SKM-1 (cell line): Measurements from ENCODE around the gene CDK11B.
A peak's percentile ranks its signal among the peaks of the same experiment; 100 is the strongest.

Experiments used
- DNase-seq: peaks from one replicate; lab custom pipeline; 2025; ENCODE audit not compliant: unreplicated experiment; lab: John Stamatoyannopoulos, UW

Gene CDK11B

DNA sequence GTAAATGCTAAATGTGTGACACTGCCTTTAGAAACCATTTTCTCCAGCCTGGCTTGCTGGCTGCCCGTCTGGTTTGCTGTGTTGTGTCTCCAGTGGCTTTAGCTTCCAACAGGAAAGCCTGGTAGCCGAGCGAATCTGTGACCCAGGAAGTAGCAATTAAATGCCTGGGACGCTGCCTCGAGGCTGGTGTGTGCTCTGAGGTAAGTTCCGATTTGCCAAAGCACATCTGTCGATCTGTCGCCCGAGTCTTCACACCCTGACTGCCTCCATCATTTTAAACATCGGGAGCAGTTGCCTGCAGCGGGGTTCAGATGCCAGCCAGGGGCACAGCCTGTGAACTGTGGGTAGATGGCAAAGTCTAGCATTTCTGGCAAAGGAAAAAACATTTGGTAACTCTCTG lies 41.3 kb downstream of the CDK11B start:
- no peak for DNase-seq

- no peak for DNase-seq
Measured at GRCh38 chr1:1616838-1617237, 42.0 kb downstream of the CDK11B start.

- DNase-seq: no peak
Measured at GRCh38 chr1:1616045-1616790, 42.6 kb downstream of the CDK11B start.

DNA sequence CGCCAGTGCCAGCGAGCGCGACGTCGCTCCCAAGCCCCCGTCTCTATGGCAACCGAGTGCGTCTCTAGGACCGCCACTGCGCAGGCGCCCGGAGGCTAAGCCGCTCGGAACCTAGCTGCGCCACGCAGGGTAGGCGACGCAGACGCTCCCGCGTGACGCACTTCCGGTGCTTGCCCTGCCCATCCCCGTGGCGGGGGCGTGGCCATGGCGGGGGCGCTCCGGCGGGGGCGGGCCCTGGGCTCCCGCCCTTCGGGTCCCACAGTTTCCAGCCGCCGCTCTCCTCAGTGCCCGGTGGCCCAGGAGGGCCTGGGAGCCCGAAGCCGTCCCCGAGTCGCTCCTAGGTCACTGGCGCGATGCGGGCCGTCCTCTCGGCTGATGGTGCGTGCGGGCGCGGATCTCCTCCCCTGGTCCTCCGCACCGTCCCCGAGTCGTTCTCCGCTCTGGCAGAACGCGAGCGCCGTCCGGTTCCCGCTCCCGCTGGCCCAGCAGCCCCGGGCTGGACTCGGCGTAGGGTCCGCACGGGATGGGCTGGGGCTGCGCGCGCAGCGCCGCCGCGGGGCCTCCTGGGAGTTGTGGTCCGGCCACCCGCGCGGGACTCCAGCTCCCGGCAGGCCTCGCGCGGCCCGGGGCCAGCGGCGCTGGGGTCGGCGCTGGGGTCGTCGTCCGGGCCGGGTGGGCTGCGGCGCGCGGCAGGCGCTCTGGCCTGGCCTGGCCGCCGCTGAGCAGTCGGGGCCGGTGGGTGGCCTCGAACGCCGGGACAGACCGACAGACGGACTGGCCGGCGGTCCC lies 43.4 kb downstream of the CDK11B start, which contains the start of gene MIB2:
Gene MIB2 (plus strand): TSS at position 245 of the 789 bp plus-strand sequence. CDS start 7,953 bp downstream, outside the sequence.
- peak; percentile 93 for DNase-seq

- no peak for DNase-seq
Measured at GRCh38 chr1:1614954-1615255, 43.9 kb downstream of the CDK11B start.

DNA sequence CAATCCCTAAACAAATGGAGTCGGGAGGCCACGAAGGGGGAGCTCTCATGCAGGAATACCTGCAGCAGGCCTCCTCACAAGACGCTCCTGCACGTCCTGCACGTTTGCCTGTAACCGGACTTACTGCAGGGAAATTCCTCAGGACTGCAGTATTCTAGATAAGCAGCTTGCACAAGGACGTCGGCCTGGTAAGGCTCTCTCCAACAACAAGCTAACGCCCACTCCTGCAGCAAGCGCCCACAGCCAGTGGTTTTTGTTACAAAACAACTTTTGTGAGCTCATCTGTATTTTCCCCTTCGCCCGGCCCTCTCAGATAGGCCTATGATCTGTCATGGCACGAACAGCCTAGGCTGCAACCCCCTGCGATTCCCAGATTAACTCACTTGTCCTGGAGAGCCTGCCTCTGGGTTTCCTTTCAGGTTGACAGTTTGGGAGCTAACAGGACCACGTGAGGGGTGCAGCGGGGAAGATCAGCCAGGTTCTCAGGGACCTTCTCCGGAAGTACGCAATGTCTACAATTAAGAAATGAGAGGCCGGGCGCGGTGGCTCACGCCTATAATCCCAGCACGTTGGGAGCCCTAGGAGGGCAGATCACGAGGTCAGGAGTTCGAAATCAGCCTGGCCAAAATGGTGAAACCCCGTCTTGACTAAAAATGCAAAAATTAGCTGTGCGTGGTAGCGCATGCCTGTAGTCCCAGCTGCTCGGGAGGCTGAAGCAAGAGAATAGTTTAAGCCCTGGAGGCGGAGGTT lies 44.4 kb downstream of the CDK11B start:
- DNase-seq: peak; percentile 50

- DNase-seq: no peak
Measured at GRCh38 chr1:1613509-1614082, 45.2 kb downstream of the CDK11B start.

GRCh38 chr1:1612104-1612400 lies 46.8 kb downstream of the CDK11B start:
- DNase-seq: no peak

- no peak for DNase-seq
Measured at GRCh38 chr1:1610796-1611195, 48.0 kb downstream of the CDK11B start.

GRCh38 chr1:1609822-1610485 lies 48.9 kb downstream of the CDK11B start:
- no peak for DNase-seq

DNA sequence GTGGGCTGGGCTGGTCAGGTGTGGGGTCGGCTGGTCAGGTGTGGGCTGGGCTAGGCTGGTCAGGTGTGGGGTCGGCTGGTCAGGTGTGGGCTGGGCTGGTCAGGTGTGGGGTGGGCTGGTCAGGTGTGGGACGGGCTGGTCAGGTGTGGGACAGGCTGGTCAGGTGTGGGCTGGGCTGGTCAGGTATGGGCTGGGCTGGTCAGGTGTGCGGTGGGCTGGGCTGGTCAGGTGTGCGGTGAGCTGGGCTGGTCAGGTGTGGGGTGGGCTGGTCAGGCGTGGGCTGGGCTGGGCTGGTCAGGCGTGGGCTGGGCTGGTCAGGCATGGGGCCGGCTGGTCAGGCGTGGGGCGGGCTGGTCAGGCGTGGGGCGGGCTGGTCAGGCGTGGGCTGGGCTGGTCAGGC lies 52.6 kb downstream of the CDK11B start:
- no peak for DNase-seq

DNA sequence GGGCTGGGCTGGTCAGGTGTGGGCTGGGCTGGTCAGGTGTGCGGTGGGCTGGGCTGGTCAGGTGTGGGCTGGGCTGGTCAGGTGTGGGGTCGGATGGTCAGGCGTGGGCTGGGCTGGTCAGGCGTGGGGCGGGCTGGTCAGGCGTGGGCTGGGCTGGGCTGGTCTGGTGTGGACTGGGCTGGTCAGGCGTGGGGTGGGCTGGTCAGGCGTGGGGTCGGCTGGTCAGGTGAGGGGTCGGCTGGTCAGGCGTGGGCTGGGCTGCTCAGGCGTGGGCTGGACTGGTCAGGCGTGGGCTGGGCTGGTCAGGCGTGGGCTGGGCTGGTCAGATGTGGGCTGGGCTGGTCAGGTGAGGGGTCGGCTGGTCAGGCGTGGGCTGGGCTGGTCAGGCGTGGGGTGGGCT lies 53.1 kb downstream of the CDK11B start:
- DNase-seq: no peak

- DNase-seq: no peak
Measured at GRCh38 chr1:1605034-1605591, 53.7 kb downstream of the CDK11B start.

- no peak for DNase-seq
Measured at GRCh38 chr1:1604374-1605033, 54.3 kb downstream of the CDK11B start.

DNA sequence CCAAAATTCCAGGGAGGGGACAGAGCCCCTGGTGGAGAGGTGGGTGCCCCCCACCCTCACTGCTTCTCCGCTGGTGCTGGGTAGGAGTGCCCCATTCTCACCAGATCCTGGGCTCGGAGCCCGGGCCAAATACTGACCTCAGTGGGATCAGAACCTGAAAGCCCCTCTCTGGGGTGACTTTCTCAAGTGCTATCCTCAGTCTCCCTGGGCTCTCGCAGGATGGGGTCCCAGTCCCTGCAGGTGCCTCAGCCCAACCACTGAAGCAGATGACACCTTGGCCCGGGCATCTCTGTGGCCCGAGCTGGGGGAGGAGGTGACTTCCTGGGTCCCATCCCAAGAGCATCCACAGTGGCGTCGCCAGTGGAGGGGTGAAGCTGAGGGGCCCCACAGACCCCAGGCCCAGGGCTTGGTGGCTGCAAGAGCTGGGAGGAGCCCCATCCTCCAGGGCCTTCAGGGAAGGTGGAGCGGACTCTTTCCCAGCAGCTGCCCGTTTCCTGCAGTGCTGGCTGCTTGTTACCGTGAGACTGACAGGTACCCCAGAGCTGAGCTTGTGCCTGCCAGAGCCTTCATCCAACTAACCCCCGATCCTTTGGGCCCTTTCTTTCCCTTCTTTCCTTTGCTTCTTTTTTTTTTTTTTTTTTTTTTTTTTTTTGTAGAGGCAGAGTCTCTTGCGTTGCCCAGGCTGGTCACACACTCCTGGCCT lies 55.0 kb downstream of the CDK11B start:
- DNase-seq: no peak

DNA sequence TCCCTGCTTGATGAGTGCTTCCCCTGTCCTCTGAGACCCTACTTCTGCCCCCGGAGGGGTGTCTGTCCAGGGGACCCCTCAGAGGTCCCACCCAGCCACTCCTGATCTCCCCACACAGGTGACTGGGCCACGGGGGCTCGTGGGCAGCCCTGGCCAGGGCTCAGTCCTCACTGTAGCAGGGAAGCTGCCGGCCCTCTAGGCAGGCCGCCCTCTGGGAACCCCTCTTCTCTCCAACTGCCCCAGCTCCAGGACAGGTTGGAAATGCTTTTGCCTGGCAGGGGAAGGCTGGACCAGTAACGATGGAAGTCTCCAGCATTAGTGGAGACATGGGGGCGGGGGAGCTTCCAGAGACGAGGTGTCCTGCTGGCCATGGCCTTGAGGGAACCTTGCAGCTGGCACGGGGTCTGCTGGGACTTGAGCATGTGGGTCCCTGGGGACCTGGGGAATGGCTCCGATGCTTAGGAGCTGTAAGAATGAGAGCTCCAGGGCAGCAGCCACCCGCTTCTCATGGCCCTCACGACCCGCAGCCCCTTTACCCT lies 55.8 kb downstream of the CDK11B start:
- DNase-seq: no peak

- no peak for DNase-seq
Measured at GRCh38 chr1:1602304-1602967, 56.4 kb downstream of the CDK11B start.

DNA sequence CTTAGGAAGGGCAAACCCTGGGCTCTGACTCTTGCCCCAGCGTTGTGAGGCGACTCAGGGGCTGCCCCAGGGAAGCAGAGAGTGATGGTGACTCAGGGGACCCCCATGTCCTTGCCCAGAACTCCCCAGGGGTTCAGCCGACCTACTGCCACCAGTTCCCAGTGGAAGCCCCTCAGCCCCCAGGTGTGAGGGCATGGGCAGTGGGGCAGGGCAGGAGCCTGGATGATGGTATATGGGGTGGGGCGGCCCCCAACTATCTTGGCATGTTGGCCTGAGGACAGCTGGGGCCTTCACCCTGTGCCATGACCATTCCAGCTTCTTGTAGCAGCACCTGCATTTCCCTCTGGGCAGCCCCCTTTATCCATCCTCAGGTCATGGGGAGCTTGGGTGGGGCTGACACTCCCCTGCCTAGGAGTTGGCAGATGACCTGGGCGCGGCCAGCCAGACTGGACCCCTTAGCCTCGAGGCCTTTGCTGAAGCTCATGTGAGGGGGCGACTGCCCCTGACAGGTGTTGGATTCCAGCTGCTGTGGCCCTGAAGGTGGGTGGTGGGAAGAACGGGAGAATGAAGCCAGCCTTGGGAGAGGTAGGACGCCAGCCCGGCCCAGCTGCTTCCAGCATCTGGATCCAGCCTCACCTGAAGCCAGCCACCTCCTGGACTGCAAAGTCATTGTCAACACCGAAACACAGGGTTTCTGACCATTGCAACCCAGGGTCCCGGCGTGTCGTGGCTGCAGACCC lies 57.1 kb downstream of the CDK11B start:
- DNase-seq: no peak
